HL-60 (cell line): Measurements from ENCODE around the gene ATP2B2.

Experiments
- DNase-seq, 2 experiments: peaks; one replicate each; pipeline ENCODE4 v3.0.0-alpha.2; 2010 to 2020; ENCODE audit warnings: low read depth in 1 of 2, low spot score in 1 of 2
- H3K27ac ChIP-seq: fragments of 250-450 bp; sonication (Bioruptor Pico); replicated peaks from 2 replicates; pipeline ENCODE4 v1.5.1; 2020; ENCODE audit warnings: mild to moderate bottlenecking, moderate library complexity
- H3K27me3 ChIP-seq: fragments of 250-450 bp; sonication (Bioruptor Pico); 2 replicates; pipeline ENCODE4 v1.5.1; 2021; ENCODE audit warnings: mild to moderate bottlenecking, moderate library complexity; ENCODE audit not compliant: insufficient read depth, poor library complexity, severe bottlenecking
- H3K4me3 ChIP-seq: replicated peaks from 2 replicates; pipeline ENCODE4 v1.5.1; 2011; ENCODE audit warnings: mild to moderate bottlenecking, control low read depth, low read length; ENCODE audit not compliant: insufficient read depth
- GABPA ChIP-seq: IDR thresholded peaks from 2 replicates; pipeline ENCODE4 v1.6.1; 2012; ENCODE audit warnings: low read depth
- POLR2AphosphoS5 ChIP-seq: IDR thresholded peaks from 2 replicates; pipeline ENCODE4 v1.6.1; 2012; ENCODE audit warnings: low read depth
- SPI1 ChIP-seq: IDR thresholded peaks from 2 replicates; pipeline ENCODE4 v1.6.1; 2012; ENCODE audit warnings: low read depth, mild to moderate bottlenecking, borderline replicate concordance
- TF ChIP-seq, protein P1 (sequence below): IDR thresholded peaks from one replicate; pipeline ENCODE4 v1.5.1; 2011; ENCODE audit warnings: low read length, control low read depth, inconsistent platforms; ENCODE audit not compliant: insufficient read depth
- TF ChIP-seq, protein P2 (sequence below): IDR thresholded peaks from 2 replicates; pipeline ENCODE4 v1.6.1; 2012; ENCODE audit warnings: low read depth; ENCODE audit not compliant: insufficient replicate concordance

Gene ATP2B2

DNA sequence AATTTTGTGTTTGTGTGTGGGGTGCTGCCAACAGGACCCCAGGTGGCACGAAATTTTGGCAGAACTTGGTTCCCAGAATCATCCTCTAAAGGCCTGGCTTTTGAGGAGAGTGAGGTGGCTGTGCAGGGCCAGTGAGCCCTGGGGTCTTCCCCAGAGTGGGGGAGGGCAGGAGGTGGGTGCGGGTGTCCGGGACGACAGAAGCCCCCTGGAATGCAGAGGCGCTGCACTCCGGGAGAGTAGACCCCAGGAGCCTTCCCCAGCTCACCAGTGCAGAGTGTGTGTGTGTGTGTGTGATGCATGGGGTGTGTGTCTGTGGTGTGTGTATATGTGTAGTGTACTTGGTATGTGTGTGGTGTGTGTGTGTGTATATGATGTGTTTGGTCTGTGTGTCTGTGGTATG is 140.1 kb downstream of the ATP2B2 start:
- Histone ChIP-seq H3K4me3 (no peak overlapping the region), H3K27me3 (no peaks in the 10 kb centered on the region), H3K27ac (no peak overlapping the region)
- no peak for DNase-seq
- TF ChIP-seq, protein P1, sequence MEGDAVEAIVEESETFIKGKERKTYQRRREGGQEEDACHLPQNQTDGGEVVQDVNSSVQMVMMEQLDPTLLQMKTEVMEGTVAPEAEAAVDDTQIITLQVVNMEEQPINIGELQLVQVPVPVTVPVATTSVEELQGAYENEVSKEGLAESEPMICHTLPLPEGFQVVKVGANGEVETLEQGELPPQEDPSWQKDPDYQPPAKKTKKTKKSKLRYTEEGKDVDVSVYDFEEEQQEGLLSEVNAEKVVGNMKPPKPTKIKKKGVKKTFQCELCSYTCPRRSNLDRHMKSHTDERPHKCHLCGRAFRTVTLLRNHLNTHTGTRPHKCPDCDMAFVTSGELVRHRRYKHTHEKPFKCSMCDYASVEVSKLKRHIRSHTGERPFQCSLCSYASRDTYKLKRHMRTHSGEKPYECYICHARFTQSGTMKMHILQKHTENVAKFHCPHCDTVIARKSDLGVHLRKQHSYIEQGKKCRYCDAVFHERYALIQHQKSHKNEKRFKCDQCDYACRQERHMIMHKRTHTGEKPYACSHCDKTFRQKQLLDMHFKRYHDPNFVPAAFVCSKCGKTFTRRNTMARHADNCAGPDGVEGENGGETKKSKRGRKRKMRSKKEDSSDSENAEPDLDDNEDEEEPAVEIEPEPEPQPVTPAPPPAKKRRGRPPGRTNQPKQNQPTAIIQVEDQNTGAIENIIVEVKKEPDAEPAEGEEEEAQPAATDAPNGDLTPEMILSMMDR: no peak
- TF ChIP-seq, protein P2, sequence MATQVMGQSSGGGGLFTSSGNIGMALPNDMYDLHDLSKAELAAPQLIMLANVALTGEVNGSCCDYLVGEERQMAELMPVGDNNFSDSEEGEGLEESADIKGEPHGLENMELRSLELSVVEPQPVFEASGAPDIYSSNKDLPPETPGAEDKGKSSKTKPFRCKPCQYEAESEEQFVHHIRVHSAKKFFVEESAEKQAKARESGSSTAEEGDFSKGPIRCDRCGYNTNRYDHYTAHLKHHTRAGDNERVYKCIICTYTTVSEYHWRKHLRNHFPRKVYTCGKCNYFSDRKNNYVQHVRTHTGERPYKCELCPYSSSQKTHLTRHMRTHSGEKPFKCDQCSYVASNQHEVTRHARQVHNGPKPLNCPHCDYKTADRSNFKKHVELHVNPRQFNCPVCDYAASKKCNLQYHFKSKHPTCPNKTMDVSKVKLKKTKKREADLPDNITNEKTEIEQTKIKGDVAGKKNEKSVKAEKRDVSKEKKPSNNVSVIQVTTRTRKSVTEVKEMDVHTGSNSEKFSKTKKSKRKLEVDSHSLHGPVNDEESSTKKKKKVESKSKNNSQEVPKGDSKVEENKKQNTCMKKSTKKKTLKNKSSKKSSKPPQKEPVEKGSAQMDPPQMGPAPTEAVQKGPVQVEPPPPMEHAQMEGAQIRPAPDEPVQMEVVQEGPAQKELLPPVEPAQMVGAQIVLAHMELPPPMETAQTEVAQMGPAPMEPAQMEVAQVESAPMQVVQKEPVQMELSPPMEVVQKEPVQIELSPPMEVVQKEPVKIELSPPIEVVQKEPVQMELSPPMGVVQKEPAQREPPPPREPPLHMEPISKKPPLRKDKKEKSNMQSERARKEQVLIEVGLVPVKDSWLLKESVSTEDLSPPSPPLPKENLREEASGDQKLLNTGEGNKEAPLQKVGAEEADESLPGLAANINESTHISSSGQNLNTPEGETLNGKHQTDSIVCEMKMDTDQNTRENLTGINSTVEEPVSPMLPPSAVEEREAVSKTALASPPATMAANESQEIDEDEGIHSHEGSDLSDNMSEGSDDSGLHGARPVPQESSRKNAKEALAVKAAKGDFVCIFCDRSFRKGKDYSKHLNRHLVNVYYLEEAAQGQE: no peak
- TF ChIP-seq GABPA (no peak), SPI1 (no peak), POLR2AphosphoS5 (no peak)

DNA sequence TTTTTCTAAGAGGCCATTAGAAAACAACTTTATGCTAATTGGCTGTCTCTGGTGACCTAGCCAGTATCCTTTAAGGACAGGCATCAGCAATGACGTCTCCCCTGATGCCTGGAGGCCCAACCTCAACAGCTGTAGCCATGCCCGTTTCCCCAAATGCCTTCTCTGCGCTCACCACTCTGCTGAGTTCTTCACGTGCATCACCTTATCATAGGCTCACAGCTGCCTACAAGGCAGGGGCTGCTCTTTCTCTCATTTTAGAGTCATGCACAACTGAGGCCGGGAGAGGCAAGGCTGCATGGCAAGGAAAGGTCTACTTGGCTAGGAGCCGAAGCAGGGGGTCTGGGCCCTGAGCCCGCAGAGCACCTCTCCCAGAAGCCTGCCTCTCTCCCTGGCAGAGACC is 140.6 kb downstream of the ATP2B2 start:
- Histone ChIP-seq H3K27me3 (no peaks in the 10 kb centered on the region), H3K27ac (no peak overlapping the region), H3K4me3 (no peak overlapping the region)
- TF ChIP-seq, protein P1: no peak
- no peak for TF ChIP-seq GABPA
- no peak for TF ChIP-seq POLR2AphosphoS5
- TF ChIP-seq SPI1: no peak
- TF ChIP-seq, protein P2: no peak
- no peak for DNase-seq

DNA sequence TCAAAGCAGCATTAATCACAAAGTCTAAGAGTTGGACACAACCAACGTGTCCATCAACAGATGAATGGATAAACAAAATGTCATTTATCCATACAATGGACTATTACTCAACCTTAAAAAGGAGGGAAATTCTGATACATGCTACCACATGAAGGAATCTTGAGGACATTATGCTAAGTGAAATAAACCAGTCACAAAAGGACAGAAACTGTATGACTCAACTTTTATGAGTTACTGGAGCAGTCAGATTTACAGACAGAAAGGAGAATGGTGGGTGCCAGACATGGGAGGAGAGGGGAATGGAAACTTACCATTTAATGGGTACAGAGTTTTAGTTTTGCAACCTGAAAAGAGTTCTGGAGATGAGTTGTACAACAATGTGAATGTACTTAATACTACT is 141.5 kb downstream of the ATP2B2 start:
- no peak overlapping the region for H3K27ac ChIP-seq
- DNase-seq: no peak
- no peak overlapping the region for H3K4me3 ChIP-seq
- TF ChIP-seq, protein P1: no peak
- TF ChIP-seq SPI1: no peak
- no peak for TF ChIP-seq GABPA
- no peak for TF ChIP-seq POLR2AphosphoS5
- no peaks in the 10 kb centered on the region for H3K27me3 ChIP-seq

DNA sequence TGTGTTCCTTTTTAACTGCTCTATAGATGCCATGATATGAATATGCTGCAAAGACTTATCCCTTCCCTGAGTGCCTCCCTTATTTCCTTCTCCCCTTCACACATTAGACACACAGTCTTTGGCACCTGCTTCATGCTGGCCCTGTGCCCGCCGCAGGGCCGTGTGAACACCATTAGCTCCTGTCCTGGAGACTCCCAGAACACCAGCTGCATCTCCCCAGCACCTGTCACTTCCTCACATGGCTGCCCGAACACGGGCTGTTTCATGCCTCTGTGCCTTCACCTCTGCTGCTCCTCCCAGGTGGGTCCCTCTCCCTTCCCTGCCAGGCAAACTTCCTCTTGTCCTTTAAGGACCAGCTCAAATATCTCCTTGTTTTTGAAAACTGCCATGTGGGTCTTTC is 144.0 kb downstream of the ATP2B2 start:
- DNase-seq: no peak
- Histone ChIP-seq H3K27me3 (no peaks in the 10 kb centered on the region), H3K4me3 (no peak overlapping the region), H3K27ac (no peak overlapping the region)
- TF ChIP-seq POLR2AphosphoS5: no peak
- TF ChIP-seq, protein P2: no peak
- TF ChIP-seq, protein P1: no peak
- no peak for TF ChIP-seq SPI1
- no peak for TF ChIP-seq GABPA
